ENCODE results near the gene TAL1. TPM values are rescaled to one million over a fixed set of nuclear protein-coding genes. Genes with fewer than 3 reads are reported as not detected.

The TAL1 gene
- total RNA-seq, 1 donor from 2014 or later, result 0.69 TPM

DNA sequence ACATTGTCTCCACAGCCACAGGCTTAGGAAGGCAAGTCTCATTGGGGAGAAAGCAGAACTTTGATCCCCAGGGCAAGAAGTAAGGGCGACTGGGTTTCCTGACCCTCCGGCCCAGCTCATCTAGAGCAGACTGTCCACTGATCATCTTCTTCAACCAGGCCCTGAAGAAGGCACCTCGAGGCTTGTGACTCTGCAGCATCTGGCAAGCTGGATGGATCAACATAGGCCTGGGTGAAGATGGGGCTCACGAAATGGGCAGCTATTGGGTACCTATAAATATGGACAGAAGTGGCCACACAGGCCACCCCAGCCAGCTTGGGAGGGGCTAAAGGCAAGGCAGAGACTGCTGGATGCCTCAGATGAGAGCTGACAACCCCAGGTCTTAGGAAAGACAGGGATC lies 13.0 kb downstream of the TAL1 start:
- no peak for TF ChIP-seq CTCF (conservative IDR thresholded peaks at IDR 0.05; ENCODE audit: low read depth, low read length)
- no peak for DNase-seq (ENCODE audit: low read depth)
- H3K4me3 ChIP-seq (ENCODE audit: low read depth, low read length), result no peak overlapping the region

DNA sequence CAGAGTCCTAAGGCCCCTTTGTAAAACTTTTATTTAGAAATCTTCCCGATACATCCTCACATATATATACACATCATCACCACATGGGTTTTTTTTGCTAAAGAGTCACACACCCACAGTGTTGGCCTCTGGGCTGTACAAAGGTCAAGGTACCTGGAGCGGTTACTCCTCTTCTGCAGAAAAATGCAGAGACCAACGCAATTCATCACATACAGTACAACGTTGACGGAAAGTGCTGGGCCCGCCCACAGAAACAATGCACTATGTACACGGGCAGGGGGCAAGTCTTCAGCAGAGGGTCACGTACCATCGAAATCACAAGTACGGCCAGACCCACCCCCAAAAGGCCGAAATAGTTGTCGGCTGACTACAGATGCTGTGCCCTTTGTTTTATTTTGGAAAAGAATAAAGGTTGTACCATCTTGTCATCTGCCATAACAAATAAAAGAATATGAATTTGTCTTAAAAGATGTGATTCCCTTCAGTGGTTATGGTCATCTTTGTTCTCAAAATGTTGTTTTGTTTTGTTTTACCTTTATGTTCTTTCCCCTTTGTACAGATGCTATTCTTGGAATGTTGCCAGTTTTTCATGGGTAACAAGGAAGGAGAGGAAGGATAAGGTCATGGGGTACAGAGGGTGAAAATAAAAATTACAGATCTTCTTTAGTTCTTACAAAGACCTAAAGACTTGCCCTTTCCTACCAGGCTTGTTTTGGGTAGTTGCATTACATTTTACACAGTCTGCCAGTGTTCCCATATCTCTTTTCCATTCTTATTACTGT lies 15.6 kb downstream of the TAL1 start:
- TF ChIP-seq CTCF (conservative IDR thresholded peaks at IDR 0.05; ENCODE audit: low read depth, low read length), result no peak
- no peak for DNase-seq (ENCODE audit: low read depth)
- no peak overlapping the region for H3K4me3 ChIP-seq (ENCODE audit: low read depth, low read length)

DNA sequence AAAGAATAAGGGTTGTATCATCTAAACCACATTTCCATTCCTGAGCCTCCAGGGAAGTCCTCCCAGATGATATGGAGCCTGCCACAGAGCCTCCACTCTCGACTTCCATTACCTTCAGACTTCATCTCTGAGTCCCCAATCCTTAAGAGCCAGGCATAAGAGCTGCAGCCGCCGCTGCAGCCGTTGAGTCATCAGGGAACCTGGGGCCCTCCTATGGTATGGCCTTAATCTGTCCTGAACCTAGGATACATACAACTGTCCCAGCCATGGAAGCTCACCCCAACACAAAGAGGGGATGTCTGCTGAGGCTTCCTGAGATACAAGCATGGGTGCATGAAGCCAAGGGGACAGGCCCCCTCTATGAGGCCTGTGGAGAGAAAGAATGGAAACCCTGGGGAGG lies 16.3 kb downstream of the TAL1 start:
- no peak for TF ChIP-seq CTCF (conservative IDR thresholded peaks at IDR 0.05; ENCODE audit: low read depth, low read length)
- H3K4me3 ChIP-seq (ENCODE audit: low read depth, low read length), result no peak overlapping the region
- DNase-seq (ENCODE audit: low read depth), result no peak

GRCh38 chr1:47214549-47214948 lies 17.5 kb downstream of the TAL1 start:
- no peak for TF ChIP-seq CTCF (conservative IDR thresholded peaks at IDR 0.05; ENCODE audit: low read depth, low read length)
- no peak overlapping the region for H3K4me3 ChIP-seq (ENCODE audit: low read depth, low read length)
- DNase-seq (ENCODE audit: low read depth), result no peak

- H3K4me3 ChIP-seq (ENCODE audit: low read depth, low read length), result no peak overlapping the region
- no peak for TF ChIP-seq CTCF (conservative IDR thresholded peaks at IDR 0.05; ENCODE audit: low read depth, low read length)
- DNase-seq (ENCODE audit: low read depth), result no peak
These were observed 18.6 kb downstream of the TAL1 start for GRCh38 chr1:47213230-47213963.

DNA sequence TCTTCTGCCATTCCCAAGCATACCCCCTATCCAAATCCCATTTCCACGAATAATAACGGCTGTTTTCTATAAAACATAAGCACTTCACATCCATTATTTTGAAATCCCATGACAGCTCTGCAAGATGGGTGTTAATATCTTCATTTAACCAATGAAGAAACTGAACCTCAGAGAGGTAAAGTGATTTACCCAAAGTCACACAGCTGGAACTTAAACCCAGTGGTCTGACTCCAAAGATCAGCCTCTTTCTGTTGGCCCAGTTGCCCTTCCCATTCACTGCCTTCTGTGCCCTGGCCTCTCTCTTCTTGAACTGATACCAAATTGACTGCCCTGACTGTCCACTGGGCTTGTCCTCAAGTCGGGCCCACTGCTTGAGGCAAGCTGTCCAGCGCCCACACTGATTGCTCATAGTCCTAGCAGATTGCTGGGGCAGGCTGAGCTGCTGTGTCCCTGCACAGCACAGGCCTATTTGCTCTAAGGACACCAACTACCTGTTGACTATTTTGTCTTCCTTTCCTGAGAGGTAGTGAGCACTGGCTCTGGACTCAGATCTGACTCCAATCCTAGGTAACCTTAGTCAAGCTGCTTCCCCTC lies 19.3 kb downstream of the TAL1 start:
- no peak overlapping the region for H3K4me3 ChIP-seq (ENCODE audit: low read depth, low read length)
- DNase-seq (ENCODE audit: low read depth), result no peak
- TF ChIP-seq CTCF (conservative IDR thresholded peaks at IDR 0.05; ENCODE audit: low read depth, low read length), result no peak

All from epithelial cell of proximal tubule (primary cell).